Non-pigmented ciliary epithelial cell (primary cell): Measurements from ENCODE around the gene DHX35.

Experiments used
- DNase-seq: peaks from one replicate; pipeline ENCODE4 v3.0.0-alpha.2; 2010; ENCODE audit warnings: low read depth

Gene DHX35

DNA sequence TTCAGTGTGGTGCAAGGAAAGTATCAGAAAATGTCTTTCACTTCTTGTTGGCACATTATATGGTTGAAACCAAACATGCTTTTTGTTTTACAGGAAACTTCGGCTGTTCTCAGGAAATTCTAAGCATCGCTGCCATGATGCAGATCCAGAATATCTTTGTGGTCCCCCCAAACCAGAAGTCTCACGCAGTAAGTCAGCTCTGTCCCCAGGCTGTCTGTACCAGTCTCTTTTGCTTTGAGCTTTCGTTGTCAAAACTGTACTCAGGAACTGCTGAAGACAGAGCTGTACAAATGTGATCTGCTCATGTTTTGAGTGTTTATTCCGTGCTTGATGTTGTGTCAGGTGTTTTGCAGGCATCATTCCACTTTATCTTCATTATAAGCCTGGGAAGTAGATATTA is 59.6 kb downstream of the DHX35 start:
- no peak for DNase-seq

DNA sequence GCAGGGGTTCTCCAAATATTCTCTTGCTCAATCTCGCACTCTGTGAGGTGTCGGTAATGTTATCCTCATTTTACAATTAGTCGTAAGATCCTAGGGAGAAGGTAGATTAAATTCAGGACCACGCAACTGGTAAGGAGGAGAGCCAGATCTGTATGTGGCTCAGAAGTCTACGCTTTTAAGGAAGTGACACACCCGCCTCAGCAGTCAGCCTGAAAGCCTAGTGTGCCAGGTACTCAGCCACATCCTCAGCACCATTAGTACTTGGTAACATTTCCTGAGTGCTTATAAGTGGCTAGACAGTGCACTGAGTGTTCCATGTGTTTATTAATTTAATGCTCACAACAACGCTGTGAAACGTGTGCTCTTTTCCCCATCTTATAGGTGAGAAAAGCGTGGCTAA is 63.7 kb downstream of the DHX35 start:
- no peak for DNase-seq

DNA sequence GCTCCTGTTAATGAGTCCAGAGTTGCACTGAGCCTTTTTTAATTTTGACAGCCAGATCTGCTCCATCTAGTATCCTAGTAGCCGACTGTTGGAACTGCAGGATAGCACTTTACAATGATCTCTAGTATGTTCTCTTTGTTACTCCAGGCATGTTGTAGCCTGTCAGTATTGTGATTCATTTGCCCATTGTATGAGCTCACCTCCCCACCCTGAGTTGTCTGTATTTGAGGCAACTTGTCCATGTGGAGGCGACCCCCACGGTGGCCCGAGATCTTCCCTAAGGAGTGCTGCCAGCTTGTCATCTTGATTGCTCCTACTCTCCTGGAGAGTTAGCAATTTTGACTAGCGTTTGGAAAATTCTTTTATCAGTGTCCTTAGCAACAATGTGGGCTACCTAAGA is 67.2 kb downstream of the DHX35 start:
- DNase-seq: no peak

GRCh38 chr20:39032997-39033396 is 70.9 kb downstream of the DHX35 start:
- DNase-seq: no peak

GRCh38 chr20:39036011-39036410 is 73.9 kb downstream of the DHX35 start:
- no peak for DNase-seq

- DNase-seq: no peak
Measured at GRCh38 chr20:39036851-39037250, 74.7 kb downstream of the DHX35 start.

- no peak for DNase-seq
Measured at GRCh38 chr20:39038047-39038446, 75.9 kb downstream of the DHX35 start.

GRCh38 chr20:39038495-39038894 is 76.4 kb downstream of the DHX35 start:
- DNase-seq: no peak

GRCh38 chr20:39039261-39039660 is 77.1 kb downstream of the DHX35 start:
- no peak for DNase-seq

- no peak for DNase-seq
Measured at GRCh38 chr20:39040116-39040515, 78.0 kb downstream of the DHX35 start.

DNA sequence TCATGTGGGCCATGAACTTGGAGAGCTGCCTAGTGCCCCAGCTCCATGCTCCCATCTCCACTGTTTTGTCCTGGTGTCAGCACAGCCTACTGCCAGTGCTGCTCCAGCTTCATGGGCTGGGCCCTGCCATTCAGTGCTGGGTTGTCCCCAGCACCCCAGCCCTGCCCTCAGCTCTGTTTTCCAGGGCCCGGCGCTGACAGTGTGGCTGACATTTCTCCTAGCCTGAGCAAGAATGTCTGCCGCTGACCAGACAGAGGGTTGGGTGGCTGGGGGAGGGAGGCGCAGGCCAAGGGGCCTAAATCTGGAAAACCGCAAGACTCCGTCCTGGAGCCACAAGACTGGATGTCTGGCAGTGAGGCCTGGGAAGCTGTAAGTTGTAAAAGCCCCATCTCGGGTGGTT is 78.9 kb downstream of the DHX35 start:
- DNase-seq: no peak

DNA sequence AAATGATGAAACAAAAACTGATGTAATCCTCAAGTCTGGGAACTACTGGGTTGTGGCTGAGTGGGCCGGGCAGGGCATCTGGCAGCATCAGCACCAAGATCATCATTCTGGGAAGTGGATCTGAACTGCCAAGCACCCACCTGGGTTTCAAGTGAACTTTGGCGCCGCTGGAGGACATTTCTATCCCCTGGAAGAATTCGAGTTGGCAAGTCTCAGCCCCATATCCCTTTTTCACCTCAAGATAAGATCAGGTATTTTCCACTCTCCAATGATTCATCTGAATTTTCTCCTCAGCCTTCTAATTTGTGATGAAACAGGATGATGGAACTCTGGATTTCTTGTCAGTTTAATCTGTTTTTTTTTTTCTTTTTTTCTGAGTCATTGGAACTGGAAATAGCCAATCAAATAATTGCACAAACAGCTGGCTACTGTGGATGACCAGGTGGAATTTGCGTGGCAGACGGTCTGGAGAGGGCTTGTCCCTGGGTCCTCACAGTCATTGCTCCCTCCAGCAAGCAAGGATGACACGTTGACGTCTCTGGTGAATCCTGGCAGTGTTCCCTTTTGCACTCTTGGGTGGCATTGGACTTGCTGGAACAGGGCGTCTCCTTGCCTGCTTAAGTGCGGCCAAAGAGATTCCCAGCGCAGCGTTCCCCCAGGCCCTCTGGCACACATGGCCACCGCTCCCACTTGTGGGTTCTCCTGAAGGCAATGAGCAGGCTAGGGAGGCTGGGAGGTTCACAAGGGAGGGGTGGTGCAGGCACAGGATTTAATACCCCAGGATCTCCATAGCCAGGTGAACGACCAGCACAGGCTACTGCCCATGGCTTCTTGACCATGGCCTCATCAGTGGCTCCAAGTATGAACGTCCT is 80.4 kb downstream of the DHX35 start:
- no peak for DNase-seq

DNA sequence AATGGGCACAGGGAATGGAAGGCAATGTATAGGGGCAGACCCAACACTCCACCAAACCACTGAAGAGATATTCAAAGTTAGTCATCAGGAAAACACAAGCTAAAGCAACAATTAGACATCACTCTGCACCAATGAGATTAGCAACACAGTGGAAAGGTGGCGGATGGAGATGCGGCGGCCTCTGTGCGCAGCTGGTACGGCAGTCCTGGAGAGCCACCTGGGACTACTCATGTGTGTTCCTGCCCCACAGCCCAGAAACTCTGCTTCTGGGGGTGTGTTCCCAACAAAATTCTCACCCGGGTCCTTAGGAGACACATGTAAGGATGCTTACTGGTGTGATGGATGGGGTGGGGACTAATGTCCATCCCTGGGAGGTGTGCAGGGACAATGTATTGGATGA is 82.4 kb downstream of the DHX35 start:
- DNase-seq: no peak

GRCh38 chr20:39045676-39046075 is 83.5 kb downstream of the DHX35 start:
- no peak for DNase-seq

- DNase-seq: no peak
Measured at GRCh38 chr20:39047417-39047985, 85.4 kb downstream of the DHX35 start.

- DNase-seq: no peak
Measured at GRCh38 chr20:39048000-39048696, 86.0 kb downstream of the DHX35 start.

- no peak for DNase-seq
Measured at GRCh38 chr20:39049148-39049547, 87.0 kb downstream of the DHX35 start.

GRCh38 chr20:39049684-39050554 is 87.8 kb downstream of the DHX35 start:
- DNase-seq: no peak

DNA sequence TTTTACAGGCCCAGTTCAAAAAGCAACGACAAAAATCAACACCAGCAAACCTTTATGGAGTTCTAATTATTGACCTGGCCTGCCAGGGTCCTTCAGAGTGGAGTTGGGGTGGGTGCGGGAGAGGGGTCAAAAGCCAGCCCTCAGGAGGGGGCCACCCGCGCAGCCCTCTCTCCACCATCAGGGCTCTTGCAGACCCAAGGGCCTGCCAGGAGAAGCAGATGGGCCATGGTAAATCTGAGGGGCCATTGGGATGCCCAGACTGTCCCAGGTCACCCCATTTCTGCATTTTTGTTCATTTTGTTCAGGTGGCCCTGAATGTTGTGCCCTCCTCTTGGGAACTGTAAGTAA is 88.4 kb downstream of the DHX35 start:
- DNase-seq: no peak

DNA sequence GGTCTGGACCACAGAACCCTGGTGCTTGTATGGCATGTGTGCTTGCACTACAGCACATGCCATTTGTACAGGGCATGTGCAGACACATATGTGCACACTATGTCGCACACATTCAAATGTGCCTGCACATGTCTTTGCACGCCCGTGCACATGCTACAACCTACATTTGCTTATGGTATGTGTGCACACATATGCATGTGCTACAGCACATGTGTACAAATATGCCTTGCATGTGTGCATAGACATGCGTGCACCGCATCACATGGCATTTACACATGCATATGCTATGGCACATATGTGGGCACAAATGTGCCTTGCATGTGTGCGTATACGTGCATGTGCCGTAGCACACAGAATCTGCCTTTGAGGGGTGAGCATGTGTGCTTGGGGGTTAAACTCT is 90.5 kb downstream of the DHX35 start:
- DNase-seq: no peak

- no peak for DNase-seq
Measured at GRCh38 chr20:39057143-39057542, 95.0 kb downstream of the DHX35 start.

DNA sequence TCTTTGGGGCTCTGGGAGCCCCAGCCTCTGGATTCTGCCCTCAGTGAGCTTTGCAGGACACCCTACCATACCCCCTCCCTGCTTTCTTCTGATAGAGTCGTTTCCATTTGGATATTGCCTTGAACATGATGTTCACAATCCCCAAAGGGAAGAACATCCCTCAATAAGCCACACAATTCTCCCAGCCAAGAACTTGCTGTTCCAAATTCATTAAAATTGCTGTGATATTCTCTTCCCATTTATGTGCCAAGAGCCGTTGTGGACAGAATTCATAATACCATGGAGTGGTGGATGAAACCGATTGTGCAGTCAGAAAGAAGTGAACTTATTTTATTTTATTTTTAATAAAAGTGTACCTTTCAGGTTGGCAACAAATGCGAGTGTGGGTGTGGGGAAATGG is 95.8 kb downstream of the DHX35 start:
- no peak for DNase-seq
